ENCODE measurements around the gene MPPED1. TPM values are rescaled to one million over a fixed set of nuclear protein-coding genes. Genes with fewer than 3 reads are reported as not detected.

The MPPED1 gene
- total RNA-seq, 1 experiment from 2014 or later: 0.28 TPM

DNA sequence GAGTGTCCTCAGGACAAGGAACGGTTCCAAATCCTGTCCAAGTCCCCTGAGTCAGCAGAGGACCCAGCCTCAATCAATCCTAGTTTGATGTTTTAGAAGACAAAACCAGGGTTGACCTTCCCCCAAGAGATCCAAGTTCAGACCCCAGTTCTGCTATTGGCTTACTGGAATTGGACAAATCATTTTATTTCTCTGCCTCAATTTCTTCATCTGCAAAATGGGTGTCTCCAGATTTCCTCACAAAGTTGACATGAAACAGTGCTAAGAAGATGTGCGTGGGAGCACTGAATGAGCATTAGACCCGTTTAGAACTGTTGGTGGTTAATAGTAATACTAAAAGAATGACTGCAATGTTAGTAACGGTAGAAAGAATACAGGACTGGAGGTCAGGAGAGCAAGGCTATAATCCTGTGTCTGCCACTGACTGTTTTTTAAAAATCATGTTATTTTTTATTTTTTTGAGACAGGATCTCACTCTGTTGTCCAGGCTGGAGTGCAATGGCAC, 35.8 kb upstream of the MPPED1 start:
- Mint-ChIP-seq H3K27me3 (ENCODE audit: low read depth) (peaks cover 20% of the 10 kb centered on the region), H3K9me3 (no peaks in the 10 kb centered on the region), H3K36me3 (ENCODE audit: insufficient read depth in 1 of 3, low read depth in 3 of 3) (no peaks in the 10 kb centered on the region), H3K4me3 (no peak overlapping the region), H3K4me1 (peaks cover 0 to 4% of the 10 kb centered on the region in 2 experiments; a peak in 1 of 4 replicates), H3K27ac (no peak overlapping the region)
- H3K4me2 ChIP-seq (ENCODE audit: insufficient read depth, insufficient read length, low read length): no peak overlapping the region
- no peak overlapping the region for H2BK5ac ChIP-seq (ENCODE audit: insufficient read length, low read length)
- H3K9me3 ChIP-seq (ENCODE audit: control insufficient read depth, low read depth, low read length): no peaks in the 10 kb centered on the region
- no peaks in the 10 kb centered on the region for H3K27me3 ChIP-seq (ENCODE audit: insufficient read depth, low read length)
- no peaks in the 10 kb centered on the region for H4K20me1 ChIP-seq (ENCODE audit: control insufficient read depth, insufficient read depth, insufficient read length)
- H2AK5ac ChIP-seq (ENCODE audit: insufficient read length, low read length): no peak overlapping the region
- no peak overlapping the region for H2BK120ac ChIP-seq (ENCODE audit: low read depth, low read length, poor library complexity, severe bottlenecking)
- H3K9ac ChIP-seq (ENCODE audit: extremely low read depth, insufficient read length, low read length): no peak overlapping the region
- no peaks in the 10 kb centered on the region for H3K4me1 ChIP-seq (ENCODE audit: insufficient read depth, low read length)
- no peaks in the 10 kb centered on the region for H3K23me2 ChIP-seq (ENCODE audit: insufficient read length, low read depth, low read length, poor library complexity, severe bottlenecking)
- H3K27ac ChIP-seq (ENCODE audit: insufficient read length, low read depth, low read length): no peak overlapping the region
- H3K14ac ChIP-seq (ENCODE audit: insufficient read depth, low read length): no peak overlapping the region
- H2BK20ac ChIP-seq (ENCODE audit: low read depth, low read length, poor library complexity, severe bottlenecking): no peak overlapping the region
- no peak overlapping the region for H4K8ac ChIP-seq (replicated peaks; ENCODE audit: insufficient read length, low read depth, low read length)
- no peak overlapping the region for H2BK15ac ChIP-seq (ENCODE audit: low read depth, low read length)
- H3K79me2 ChIP-seq (ENCODE audit: insufficient read depth, low read length): no peaks in the 10 kb centered on the region
- H2AFZ ChIP-seq (ENCODE audit: low read length): no peak overlapping the region
- no peak overlapping the region for H3K56ac ChIP-seq (ENCODE audit: insufficient read length, low read depth, low read length)
- no CpG with 5 or more reads among the region's 4 CpGs for WGBS (ENCODE audit: extremely low coverage, insufficient read length, low lambda C conversion rate)
- no peak overlapping the region for H2BK12ac ChIP-seq (ENCODE audit: insufficient read length, low read depth, low read length)
- H3K79me1 ChIP-seq (ENCODE audit: insufficient read depth, low read depth, low read length, poor library complexity, severe bottlenecking): no peaks in the 10 kb centered on the region
- H4K91ac ChIP-seq (ENCODE audit: insufficient read length, low read depth, low read length): no peak overlapping the region
- H3T11ph ChIP-seq (ENCODE audit: low read length): no peak overlapping the region
- TF ChIP-seq, protein P1, sequence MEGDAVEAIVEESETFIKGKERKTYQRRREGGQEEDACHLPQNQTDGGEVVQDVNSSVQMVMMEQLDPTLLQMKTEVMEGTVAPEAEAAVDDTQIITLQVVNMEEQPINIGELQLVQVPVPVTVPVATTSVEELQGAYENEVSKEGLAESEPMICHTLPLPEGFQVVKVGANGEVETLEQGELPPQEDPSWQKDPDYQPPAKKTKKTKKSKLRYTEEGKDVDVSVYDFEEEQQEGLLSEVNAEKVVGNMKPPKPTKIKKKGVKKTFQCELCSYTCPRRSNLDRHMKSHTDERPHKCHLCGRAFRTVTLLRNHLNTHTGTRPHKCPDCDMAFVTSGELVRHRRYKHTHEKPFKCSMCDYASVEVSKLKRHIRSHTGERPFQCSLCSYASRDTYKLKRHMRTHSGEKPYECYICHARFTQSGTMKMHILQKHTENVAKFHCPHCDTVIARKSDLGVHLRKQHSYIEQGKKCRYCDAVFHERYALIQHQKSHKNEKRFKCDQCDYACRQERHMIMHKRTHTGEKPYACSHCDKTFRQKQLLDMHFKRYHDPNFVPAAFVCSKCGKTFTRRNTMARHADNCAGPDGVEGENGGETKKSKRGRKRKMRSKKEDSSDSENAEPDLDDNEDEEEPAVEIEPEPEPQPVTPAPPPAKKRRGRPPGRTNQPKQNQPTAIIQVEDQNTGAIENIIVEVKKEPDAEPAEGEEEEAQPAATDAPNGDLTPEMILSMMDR (conservative IDR thresholded peaks at IDR 0.05): no peak
- H3K18ac ChIP-seq (ENCODE audit: insufficient read length, low read depth, low read length): no peak overlapping the region
- H4K5ac ChIP-seq (ENCODE audit: insufficient read length, low read depth, low read length): no peak overlapping the region
- no peak overlapping the region for H3K23ac ChIP-seq (ENCODE audit: insufficient read length, low read depth, low read length)
- H3K4ac ChIP-seq (ENCODE audit: low read depth, low read length): no peak overlapping the region
- no peak for DNase-seq

Measured in H9 (cell line).